ENCODE measurements around the gene CLGN. TPM values are rescaled to one million over a fixed set of nuclear protein-coding genes. Genes with fewer than 3 reads are reported as not detected.
"Not testable (repeated sequence)": the region's sequence is repeated elsewhere in the genome, so short reads cannot be mapped to it uniquely, and the experiment has no call there.

Gene CLGN
- polyA plus RNA-seq, 3 donors, result 0.04 to 0.54 (median 0.10) TPM

DNA sequence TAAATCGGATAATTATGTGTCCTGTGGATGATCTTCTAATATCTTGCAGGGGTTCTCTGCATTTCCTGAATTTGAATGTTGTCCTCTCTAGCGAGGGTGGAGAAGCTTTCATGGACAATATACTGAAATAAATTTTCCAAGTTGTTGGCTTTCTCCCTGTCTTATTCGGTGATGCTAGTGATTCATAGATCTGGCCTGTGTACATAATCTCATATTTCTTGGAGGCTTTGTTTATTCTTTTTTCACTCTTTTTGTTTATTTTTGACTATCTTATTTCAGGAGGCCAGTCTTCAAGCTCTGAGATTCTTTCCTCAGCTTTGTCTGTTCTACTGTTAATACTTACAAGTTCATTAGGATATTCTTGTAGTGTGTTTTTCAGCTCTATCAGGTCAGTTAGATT, 20.7 kb upstream of the CLGN start:
- intact Hi-C loops (cut with micrococcal nuclease), result no loop called here
- no peaks in the 10 kb centered on the region for H3K4me1 Mint-ChIP-seq
- Histone ChIP-seq H3K9ac (ENCODE audit: insufficient read depth, low read length, poor library complexity, severe bottlenecking) (no peak overlapping the region), H3K9me3 (replicated peaks in 1 of 2; ENCODE audit: control insufficient read depth in 1 of 2, insufficient read depth in 1 of 2, low read length in 2 of 2) (no peaks in the 10 kb centered on the region), H3K27me3 (ENCODE audit: control insufficient read depth in 2 of 2, insufficient read depth in 2 of 2, low read length in 2 of 2) (no peaks in the 10 kb centered on the region), H3K4me3 (replicated peaks in 1 of 3; ENCODE audit: low read depth in 2 of 3, low read length in 3 of 3) (no peak overlapping the region), H3K79me2 (ENCODE audit: insufficient read depth, low read length) (no peaks in the 10 kb centered on the region), H3K4me2 (replicated peaks; ENCODE audit: extremely low read depth, low read length, poor library complexity, severe bottlenecking) (no peak overlapping the region), H3K27ac (ENCODE audit: low read depth in 1 of 2, low read length in 2 of 2) (no peak overlapping the region), H4K20me1 (ENCODE audit: insufficient read depth, low read length) (no peaks in the 10 kb centered on the region), H2AFZ (ENCODE audit: insufficient read depth, low read depth, low read length, poor library complexity, severe bottlenecking) (no peak overlapping the region), H3K4me1 (ENCODE audit: control insufficient read depth in 1 of 2, insufficient read depth in 2 of 2, low read length in 2 of 2) (no peaks in the 10 kb centered on the region), H3K36me3 (replicated peaks in 1 of 2; ENCODE audit: control insufficient read depth in 1 of 2, insufficient read depth in 2 of 2, low read length in 2 of 2) (no peaks in the 10 kb centered on the region)
- H3K36me3 Mint-ChIP-seq, result no peaks in the 10 kb centered on the region
- no CpG with 5 or more reads among the region's 3 CpGs for WGBS (ENCODE audit: insufficient coverage)
- TF ChIP-seq, protein P1, sequence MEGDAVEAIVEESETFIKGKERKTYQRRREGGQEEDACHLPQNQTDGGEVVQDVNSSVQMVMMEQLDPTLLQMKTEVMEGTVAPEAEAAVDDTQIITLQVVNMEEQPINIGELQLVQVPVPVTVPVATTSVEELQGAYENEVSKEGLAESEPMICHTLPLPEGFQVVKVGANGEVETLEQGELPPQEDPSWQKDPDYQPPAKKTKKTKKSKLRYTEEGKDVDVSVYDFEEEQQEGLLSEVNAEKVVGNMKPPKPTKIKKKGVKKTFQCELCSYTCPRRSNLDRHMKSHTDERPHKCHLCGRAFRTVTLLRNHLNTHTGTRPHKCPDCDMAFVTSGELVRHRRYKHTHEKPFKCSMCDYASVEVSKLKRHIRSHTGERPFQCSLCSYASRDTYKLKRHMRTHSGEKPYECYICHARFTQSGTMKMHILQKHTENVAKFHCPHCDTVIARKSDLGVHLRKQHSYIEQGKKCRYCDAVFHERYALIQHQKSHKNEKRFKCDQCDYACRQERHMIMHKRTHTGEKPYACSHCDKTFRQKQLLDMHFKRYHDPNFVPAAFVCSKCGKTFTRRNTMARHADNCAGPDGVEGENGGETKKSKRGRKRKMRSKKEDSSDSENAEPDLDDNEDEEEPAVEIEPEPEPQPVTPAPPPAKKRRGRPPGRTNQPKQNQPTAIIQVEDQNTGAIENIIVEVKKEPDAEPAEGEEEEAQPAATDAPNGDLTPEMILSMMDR (IDR thresholded peaks at IDR 0.05), result no peak
- no peak overlapping the region for H3K4me3 Mint-ChIP-seq
- peaks cover 0 to 2% (median 2%) of the 10 kb centered on the region in 3 donors for H3K27me3 Mint-ChIP-seq (ENCODE audit: low read depth in 3 of 3)
- no peak overlapping the region for H3K27ac Mint-ChIP-seq
- H3K9me3 Mint-ChIP-seq, result peaks cover 0 to 4% (median 0%) of the 10 kb centered on the region in 7 donors
- no peak for DNase-seq

DNA sequence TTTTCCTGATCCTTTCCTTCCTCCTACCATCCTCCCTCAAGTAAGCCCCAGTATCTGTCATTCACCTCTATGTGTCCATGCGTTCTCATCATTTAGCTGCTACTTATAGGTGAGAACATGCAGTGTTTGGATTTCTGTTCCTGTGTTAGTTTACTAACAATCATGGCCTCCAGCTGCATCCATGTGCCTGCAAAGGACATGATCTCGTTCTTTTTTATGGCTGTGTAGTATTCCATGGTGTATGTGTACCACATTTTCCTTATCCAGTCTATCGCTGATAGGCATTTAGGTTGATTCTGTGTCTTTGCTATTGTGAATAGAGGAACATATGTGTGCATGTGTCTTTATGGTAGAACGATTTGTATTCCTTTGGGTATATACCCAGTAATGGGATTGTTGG, 16.9 kb upstream of the CLGN start:
- H3K9me3 Mint-ChIP-seq; DNase-seq; H3K4me1 Mint-ChIP-seq; H3K36me3 Mint-ChIP-seq; H3K9me3 ChIP-seq (replicated peaks in 1 of 2; ENCODE audit: control insufficient read depth in 1 of 2, insufficient read depth in 1 of 2, low read length in 2 of 2); H3K9ac ChIP-seq (ENCODE audit: insufficient read depth, low read length, poor library complexity, severe bottlenecking); intact Hi-C loops (cut with micrococcal nuclease); H3K27me3 ChIP-seq (ENCODE audit: control insufficient read depth in 2 of 2, insufficient read depth in 2 of 2, low read length in 2 of 2); H2AFZ ChIP-seq (ENCODE audit: insufficient read depth, low read depth, low read length, poor library complexity, severe bottlenecking); H3K4me3 Mint-ChIP-seq; H3K27me3 Mint-ChIP-seq (ENCODE audit: low read depth in 3 of 3); H3K27ac Mint-ChIP-seq; H3K4me2 ChIP-seq (replicated peaks; ENCODE audit: extremely low read depth, low read length, poor library complexity, severe bottlenecking); H3K4me1 ChIP-seq (ENCODE audit: control insufficient read depth in 1 of 2, insufficient read depth in 2 of 2, low read length in 2 of 2); H4K20me1 ChIP-seq (ENCODE audit: insufficient read depth, low read length); H3K4me3 ChIP-seq (replicated peaks in 1 of 3; ENCODE audit: low read depth in 2 of 3, low read length in 3 of 3); H3K36me3 ChIP-seq (replicated peaks in 1 of 2; ENCODE audit: control insufficient read depth in 1 of 2, insufficient read depth in 2 of 2, low read length in 2 of 2); H3K27ac ChIP-seq (ENCODE audit: low read depth in 1 of 2, low read length in 2 of 2); H3K79me2 ChIP-seq (ENCODE audit: insufficient read depth, low read length): not testable (repeated sequence)
- no CpG with 5 or more reads among the region's 4 CpGs for WGBS (ENCODE audit: insufficient coverage)
